Measurements from ENCODE around the gene DCTPP1.

- TF ChIP-seq POLR2A (IDR thresholded peaks at IDR 0.05) (no peak), CTCF (IDR thresholded peaks at IDR 0.05) (no peak)
Observed at GRCh38 chr16:30395992-30396585, 33.7 kb downstream of the DCTPP1 start.
